ENCODE results near the gene CTNNA3. TPM values are rescaled to one million over a fixed set of nuclear protein-coding genes. Genes with fewer than 3 reads are reported as not detected.
"Not testable (repeated sequence)": the region's sequence is repeated elsewhere in the genome, so short reads cannot be mapped to it uniquely, and the experiment has no call there.

The CTNNA3 gene
- total RNA-seq, 2 experiments from 2014 or later: 0.30 TPM; not detected in 1

DNA sequence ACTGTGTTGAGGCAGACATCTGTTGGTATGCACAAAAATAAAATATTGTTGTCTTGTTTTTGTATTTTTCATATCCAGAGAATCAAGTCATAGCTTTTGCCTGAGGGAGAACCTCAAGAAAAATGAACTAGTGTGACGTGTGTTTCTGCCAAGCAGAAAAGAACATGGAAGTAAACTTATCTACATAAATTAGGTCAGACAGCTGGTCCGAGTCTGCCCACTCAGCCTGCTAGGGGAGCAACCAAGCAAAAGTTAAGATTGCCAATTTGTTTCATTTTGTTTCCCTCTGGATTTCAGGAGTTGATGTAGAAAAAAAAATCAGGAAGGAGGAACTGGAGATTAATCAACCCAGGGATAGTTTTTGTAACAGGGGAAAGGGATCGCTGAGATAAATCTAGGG lies 1342.6 kb downstream of the CTNNA3 start:
- DNase-seq: no peak
- ATAC-seq: no peak
- CTCF ChIA-PET: no interaction called here
- H3K27ac Mint-ChIP-seq: no peak overlapping the region
- H3K4me1 Mint-ChIP-seq: no peaks in the 10 kb centered on the region
- intact Hi-C loops (cut with DNase I, micrococcal nuclease): no loop called here
- H3K27me3 Mint-ChIP-seq: no peaks in the 10 kb centered on the region
- H3K36me3 Mint-ChIP-seq (ENCODE audit: low read depth): no peaks in the 10 kb centered on the region
- H3K4me3 Mint-ChIP-seq: no peak overlapping the region
- POLR2A ChIA-PET: no interaction called here
- peaks cover 5% of the 10 kb centered on the region for H3K9me3 Mint-ChIP-seq (ENCODE audit: low read depth)

DNA sequence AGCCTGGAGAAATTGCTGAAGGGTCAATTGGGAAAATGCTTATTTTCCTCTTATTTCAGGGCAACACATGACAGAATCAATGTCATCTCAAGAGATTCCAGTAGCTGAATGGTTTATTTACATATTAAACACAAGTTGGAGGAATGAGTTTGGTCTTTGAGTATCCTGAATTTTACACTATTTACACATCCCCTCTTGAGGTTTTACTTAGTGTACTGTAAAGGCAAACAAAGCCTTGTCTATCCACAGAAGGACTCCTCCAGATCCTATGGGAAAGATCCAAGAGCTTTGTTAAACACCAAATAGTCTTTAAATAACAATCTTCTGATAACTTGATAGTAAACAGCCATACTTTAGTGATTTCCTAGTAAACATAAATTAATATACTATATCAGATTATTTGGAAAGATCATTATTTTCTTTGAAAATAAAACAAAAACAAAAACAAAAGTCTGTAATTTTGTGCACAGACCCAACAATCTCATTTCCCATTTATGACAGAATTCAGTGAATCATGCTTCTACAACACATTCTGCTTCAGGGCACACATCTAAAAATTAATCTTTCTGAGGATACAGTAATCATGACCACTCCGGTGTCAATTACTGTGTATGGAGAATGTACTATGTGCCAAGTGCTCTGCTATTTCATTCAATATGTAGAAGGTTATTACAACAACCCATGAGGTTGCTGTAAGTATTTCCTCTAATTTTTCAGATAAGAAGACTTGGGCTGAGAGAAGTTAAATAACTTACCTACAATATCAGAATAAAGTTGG lies 1345.2 kb downstream of the CTNNA3 start:
- ChIA-PET POLR2A (no interaction called here), CTCF (no interaction called here)
- intact Hi-C loops (cut with DNase I, micrococcal nuclease): no loop called here
- Mint-ChIP-seq H3K4me1 (no peaks in the 10 kb centered on the region), H3K27me3 (no peaks in the 10 kb centered on the region), H3K4me3 (no peak overlapping the region), H3K36me3 (ENCODE audit: low read depth) (no peaks in the 10 kb centered on the region), H3K27ac (no peak overlapping the region), H3K9me3 (ENCODE audit: low read depth) (peaks cover 5% of the 10 kb centered on the region)
- no peak for ATAC-seq
- no peak for DNase-seq

DNA sequence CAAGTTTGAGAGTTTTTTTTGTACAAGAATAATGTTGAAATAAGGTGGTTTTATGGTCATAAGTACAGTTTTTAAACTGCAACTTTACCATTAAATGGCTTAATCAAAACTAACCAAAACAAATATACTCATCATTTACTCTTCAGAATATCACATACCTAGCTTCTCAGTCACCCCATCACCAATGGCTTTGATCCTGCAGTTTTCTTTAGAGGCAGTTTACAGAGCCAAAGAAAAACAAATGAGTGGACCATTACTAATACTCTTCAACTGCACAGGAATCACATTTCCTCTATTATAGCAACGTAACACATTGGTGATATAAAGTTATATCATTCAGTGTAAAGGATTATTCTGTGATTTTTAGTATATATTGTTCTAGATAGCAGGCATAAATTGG lies 1346.3 kb downstream of the CTNNA3 start:
- ATAC-seq: no peak
- POLR2A ChIA-PET: no interaction called here
- CTCF ChIA-PET: no interaction called here
- H3K4me3 Mint-ChIP-seq: no peak overlapping the region
- H3K9me3 Mint-ChIP-seq (ENCODE audit: low read depth): peaks cover 5% of the 10 kb centered on the region
- no peaks in the 10 kb centered on the region for H3K4me1 Mint-ChIP-seq
- no peak overlapping the region for H3K27ac Mint-ChIP-seq
- no peaks in the 10 kb centered on the region for H3K27me3 Mint-ChIP-seq
- no peaks in the 10 kb centered on the region for H3K36me3 Mint-ChIP-seq (ENCODE audit: low read depth)
- intact Hi-C loops (cut with DNase I, micrococcal nuclease): no loop called here
- no peak for DNase-seq

DNA sequence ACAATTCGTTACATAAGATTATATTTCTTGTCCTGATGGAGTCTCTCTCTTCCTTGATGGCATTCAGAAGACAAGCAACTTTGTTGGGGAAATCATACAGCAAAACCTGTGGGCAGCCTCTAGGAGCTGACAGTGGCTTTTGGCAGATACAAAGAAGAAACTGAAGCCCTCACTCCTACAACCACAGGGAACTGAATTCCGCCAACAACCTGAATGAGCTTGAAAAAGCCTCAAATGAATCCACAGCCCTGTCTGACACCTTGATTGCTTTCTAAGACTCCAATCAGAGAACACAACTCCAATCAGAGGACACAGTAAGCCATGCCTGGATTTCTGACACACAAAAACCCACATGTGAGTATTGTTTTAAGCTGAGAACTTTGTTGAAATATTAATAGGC lies 1346.9 kb downstream of the CTNNA3 start:
- DNase-seq (no peak), ATAC-seq (no peak)
- no peak overlapping the region for H3K27ac Mint-ChIP-seq
- peaks cover 5% of the 10 kb centered on the region for H3K9me3 Mint-ChIP-seq (ENCODE audit: low read depth)
- H3K4me1 Mint-ChIP-seq: no peaks in the 10 kb centered on the region
- ChIA-PET CTCF (no interaction called here), POLR2A (no interaction called here)
- H3K27me3 Mint-ChIP-seq: no peaks in the 10 kb centered on the region
- intact Hi-C loops (cut with DNase I, micrococcal nuclease): no loop called here
- H3K36me3 Mint-ChIP-seq (ENCODE audit: low read depth): no peaks in the 10 kb centered on the region
- H3K4me3 Mint-ChIP-seq: no peak overlapping the region

DNA sequence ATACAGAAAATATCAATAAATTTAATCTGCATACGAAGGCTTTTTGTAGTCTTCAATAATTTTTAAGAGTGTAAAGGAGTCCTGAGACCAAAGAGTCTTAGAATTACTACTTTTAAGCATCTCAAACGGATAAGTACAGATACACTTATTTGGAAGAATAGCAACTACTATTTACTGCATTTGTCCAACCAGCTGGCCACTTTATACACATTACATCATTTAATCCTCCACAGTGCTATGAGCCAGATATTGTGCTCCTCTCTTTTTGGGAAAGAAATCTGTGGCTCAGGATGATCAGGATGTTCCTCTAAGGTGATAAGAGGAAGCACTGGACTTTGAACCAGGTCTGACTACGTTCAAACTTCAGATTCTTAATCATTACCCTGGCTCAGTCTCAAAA lies 1358.8 kb downstream of the CTNNA3 start:
- ATAC-seq: no peak
- H3K36me3 Mint-ChIP-seq (ENCODE audit: low read depth): no peaks in the 10 kb centered on the region
- H3K4me1 Mint-ChIP-seq: no peaks in the 10 kb centered on the region
- no peak overlapping the region for H3K4me3 Mint-ChIP-seq
- H3K9me3 Mint-ChIP-seq (ENCODE audit: low read depth): peaks cover 7% of the 10 kb centered on the region
- ChIA-PET POLR2A (no interaction called here), CTCF (no interaction called here)
- intact Hi-C loops (cut with DNase I, micrococcal nuclease): no loop called here
- H3K27me3 Mint-ChIP-seq: no peaks in the 10 kb centered on the region
- DNase-seq: no peak
- no peak overlapping the region for H3K27ac Mint-ChIP-seq

DNA sequence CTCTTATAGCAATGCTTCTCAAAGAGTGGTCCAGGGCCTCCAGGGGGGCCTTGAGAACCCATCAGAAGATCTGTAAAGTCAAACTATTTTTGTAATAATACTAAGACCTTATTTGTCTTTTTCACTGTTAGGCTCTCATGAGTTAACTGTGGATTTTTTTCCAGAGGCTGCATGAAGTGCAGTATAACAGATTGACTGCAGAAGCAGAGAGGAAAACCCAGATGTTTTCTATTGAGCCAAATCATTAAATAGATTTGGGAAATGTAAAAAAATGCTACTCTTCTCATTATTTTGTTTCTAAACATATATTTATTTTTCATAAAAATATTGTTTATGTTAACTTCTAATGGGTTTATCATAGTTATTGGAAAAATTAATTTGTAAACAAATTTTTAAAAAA lies 1359.2 kb downstream of the CTNNA3 start:
- peaks cover 7% of the 10 kb centered on the region for H3K9me3 Mint-ChIP-seq (ENCODE audit: low read depth)

DNA sequence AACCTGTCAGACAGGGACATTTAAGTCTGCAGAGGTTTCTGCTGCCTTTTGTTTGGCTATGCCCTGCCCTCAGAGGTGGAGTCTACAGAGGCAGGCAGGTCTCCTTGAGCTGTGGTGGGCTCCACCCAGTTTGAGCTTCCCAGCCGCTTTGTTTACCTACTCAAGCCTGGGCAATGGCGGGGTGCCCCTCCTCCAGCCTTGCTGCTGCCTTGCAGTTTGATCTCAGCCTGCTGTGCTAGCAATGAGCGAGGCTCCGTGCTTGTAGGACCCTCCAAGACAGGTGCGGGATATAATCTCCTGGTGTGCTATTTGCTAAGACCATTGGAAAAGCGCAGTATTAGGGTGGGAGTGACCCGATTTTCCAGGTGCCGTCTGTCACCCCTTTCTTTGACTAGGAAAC lies 1360.2 kb downstream of the CTNNA3 start:
- H3K27me3 Mint-ChIP-seq; CTCF ChIA-PET; ATAC-seq; H3K9me3 Mint-ChIP-seq (ENCODE audit: low read depth); H3K4me3 Mint-ChIP-seq; intact Hi-C loops (cut with DNase I, micrococcal nuclease); H3K36me3 Mint-ChIP-seq (ENCODE audit: low read depth); H3K27ac Mint-ChIP-seq; DNase-seq; H3K4me1 Mint-ChIP-seq; POLR2A ChIA-PET: not testable (repeated sequence)

More for the DNA sequence above, 1359.2 kb downstream of the CTNNA3 start:
- no peak for DNase-seq
- Mint-ChIP-seq H3K4me1 (no peaks in the 10 kb centered on the region), H3K27ac (no peak overlapping the region), H3K36me3 (ENCODE audit: low read depth) (no peaks in the 10 kb centered on the region), H3K4me3 (no peak overlapping the region), H3K27me3 (no peaks in the 10 kb centered on the region)
- ATAC-seq: no peak
- intact Hi-C loops (cut with DNase I, micrococcal nuclease): no loop called here
- ChIA-PET CTCF (no interaction called here), POLR2A (no interaction called here)

DNA sequence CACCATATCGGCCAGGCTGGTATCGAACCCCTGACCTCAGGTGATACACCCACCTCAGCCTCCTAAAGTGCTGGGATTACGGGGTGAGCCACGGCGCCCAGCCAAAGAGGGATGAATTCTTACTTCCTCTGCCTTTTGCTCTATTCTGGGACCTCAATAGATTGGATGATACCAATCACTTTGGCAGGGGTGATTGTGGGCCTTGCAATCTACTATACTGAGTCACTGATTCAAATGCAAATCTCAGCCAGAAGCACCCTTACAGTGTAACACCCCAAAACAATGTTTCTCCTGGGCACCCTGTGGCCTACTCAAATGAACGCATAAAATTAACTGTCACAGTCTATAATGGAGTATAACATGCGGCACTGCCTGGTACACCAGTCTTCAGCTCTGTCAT lies 1366.8 kb downstream of the CTNNA3 start:
- Mint-ChIP-seq H3K4me1 (no peaks in the 10 kb centered on the region), H3K4me3 (no peak overlapping the region), H3K27ac (no peak overlapping the region), H3K36me3 (ENCODE audit: low read depth) (no peaks in the 10 kb centered on the region), H3K27me3 (no peaks in the 10 kb centered on the region), H3K9me3 (ENCODE audit: low read depth) (no peaks in the 10 kb centered on the region)
- no peak for ATAC-seq
- ChIA-PET CTCF (no interaction called here), POLR2A (no interaction called here)
- intact Hi-C loops (cut with DNase I, micrococcal nuclease): no loop called here
- DNase-seq: no peak

DNA sequence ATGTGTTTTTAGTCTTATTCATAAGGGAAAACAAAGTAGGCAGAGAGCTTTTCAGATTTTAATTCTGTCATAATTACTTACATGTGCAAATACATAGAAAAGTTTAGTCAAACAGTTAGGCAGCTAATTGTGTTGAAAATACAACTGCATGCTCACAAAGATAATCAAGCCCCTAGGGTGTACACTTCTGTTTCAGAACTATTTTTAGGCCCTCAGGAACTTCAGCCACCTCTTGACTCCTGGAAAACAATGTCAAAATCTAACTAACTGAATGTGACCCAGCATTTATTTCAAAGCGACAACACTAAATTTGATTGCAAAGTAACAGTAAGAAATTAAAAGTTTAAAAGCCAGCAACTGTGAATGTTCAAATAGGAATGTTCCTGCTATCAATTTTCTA lies 1369.1 kb downstream of the CTNNA3 start:
- intact Hi-C loops (cut with DNase I, micrococcal nuclease): no loop called here
- ATAC-seq (no peak), DNase-seq (no peak)
- no peak overlapping the region for H3K4me3 Mint-ChIP-seq
- no peaks in the 10 kb centered on the region for H3K36me3 Mint-ChIP-seq (ENCODE audit: low read depth)
- no peaks in the 10 kb centered on the region for H3K27me3 Mint-ChIP-seq
- CTCF ChIA-PET: no interaction called here
- no peak overlapping the region for H3K27ac Mint-ChIP-seq
- H3K9me3 Mint-ChIP-seq (ENCODE audit: low read depth): no peaks in the 10 kb centered on the region
- POLR2A ChIA-PET: no interaction called here
- no peaks in the 10 kb centered on the region for H3K4me1 Mint-ChIP-seq

DNA sequence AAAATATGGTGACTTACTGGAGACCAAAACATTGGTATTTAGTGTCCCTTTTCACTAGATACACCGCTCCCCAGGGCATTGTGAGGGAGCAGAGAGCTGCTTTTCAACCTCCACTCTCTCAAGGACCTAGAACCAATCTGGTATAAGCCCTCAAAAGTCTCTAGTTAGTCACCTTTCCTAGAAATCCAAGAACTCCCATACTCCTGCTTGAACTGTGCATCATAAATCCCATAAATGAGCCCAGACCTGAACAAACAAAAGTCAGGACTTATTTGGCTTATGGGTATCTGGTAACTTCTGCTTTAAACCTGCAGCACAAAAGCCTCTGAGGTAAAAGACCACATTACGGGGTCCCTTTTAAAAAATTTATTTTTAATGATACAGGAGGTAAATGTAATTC lies 1373.2 kb downstream of the CTNNA3 start:
- ChIA-PET CTCF (no interaction called here), POLR2A (no interaction called here)
- intact Hi-C loops (cut with DNase I, micrococcal nuclease): no loop called here
- no peaks in the 10 kb centered on the region for H3K4me1 Mint-ChIP-seq
- H3K27me3 Mint-ChIP-seq: no peaks in the 10 kb centered on the region
- no peak overlapping the region for H3K4me3 Mint-ChIP-seq
- DNase-seq (no peak), ATAC-seq (no peak)
- H3K36me3 Mint-ChIP-seq (ENCODE audit: low read depth): no peaks in the 10 kb centered on the region
- no peak overlapping the region for H3K27ac Mint-ChIP-seq
- no peaks in the 10 kb centered on the region for H3K9me3 Mint-ChIP-seq (ENCODE audit: low read depth)

DNA sequence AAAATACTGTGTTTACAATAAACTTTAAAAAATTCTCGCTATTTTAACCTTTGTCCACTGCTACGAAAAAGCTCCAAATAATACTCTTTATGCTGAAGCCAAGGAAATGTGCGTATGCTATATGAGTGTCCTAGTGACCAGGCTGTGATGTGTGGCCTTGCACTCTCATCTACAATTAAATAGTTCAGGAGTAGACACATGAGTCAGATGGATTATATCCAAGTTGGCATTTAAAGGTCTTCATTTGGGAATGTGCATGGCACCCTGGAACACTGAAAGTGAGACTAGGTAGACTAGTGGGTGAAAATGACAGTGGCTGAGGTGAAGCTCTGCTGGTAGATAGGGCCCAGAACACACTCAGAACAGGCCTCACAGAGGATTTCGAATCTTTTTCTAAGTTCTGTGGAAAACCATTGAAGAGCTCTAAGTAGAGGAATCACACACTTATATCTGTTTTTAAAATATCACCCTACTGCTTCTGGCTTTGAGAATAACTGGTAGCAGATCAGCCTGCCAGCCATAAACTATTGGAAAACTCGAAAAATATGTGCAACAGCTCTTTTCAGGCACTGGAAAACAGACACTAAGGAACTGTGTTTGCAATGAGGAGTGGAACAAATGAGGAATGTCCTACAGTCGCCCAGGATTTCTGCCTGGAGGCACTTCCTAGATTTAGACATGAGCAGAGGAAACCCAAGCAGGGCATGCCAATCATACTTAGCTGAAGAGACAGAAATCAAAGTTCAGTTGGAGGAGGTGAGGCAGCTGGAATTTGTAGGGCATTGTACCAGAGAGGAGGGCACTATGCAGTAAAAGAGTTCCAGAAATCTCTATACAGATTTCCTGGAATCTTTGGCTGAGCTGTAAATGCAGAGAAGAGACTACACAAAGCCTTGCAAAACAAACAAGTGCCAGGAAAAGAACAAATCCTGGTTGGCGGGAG lies 1374.0 kb downstream of the CTNNA3 start:
- ATAC-seq (no peak), DNase-seq (no peak)
- H3K27ac Mint-ChIP-seq: no peak overlapping the region
- H3K4me3 Mint-ChIP-seq: no peak overlapping the region
- ChIA-PET POLR2A (no interaction called here), CTCF (no interaction called here)
- H3K4me1 Mint-ChIP-seq: no peaks in the 10 kb centered on the region
- H3K27me3 Mint-ChIP-seq: no peaks in the 10 kb centered on the region
- H3K9me3 Mint-ChIP-seq (ENCODE audit: low read depth): no peaks in the 10 kb centered on the region
- no peaks in the 10 kb centered on the region for H3K36me3 Mint-ChIP-seq (ENCODE audit: low read depth)
- intact Hi-C loops (cut with DNase I, micrococcal nuclease): no loop called here

DNA sequence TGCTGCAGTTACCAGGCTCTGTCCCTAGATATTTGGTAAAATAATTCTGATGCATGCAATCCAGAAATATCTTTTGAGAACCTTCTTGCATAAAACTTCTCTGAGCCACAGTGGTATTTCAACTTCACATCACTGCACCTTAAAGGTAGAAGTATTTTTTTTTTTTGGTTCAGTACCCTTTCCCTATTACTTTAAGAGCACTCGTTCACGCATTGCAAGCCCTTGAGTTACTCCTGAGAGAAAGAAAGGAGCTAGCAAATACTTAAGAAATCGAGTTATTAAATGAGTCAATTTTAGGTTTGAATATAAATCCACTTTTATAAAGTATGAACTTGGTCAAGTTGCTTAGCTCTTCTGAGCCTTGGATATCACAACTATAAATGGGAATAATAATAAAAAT lies 1377.2 kb downstream of the CTNNA3 start:
- Mint-ChIP-seq H3K27ac (no peak overlapping the region), H3K9me3 (ENCODE audit: low read depth) (no peaks in the 10 kb centered on the region), H3K36me3 (ENCODE audit: low read depth) (no peaks in the 10 kb centered on the region), H3K4me3 (no peak overlapping the region), H3K4me1 (no peaks in the 10 kb centered on the region), H3K27me3 (no peaks in the 10 kb centered on the region)
- ChIA-PET CTCF (no interaction called here), POLR2A (no interaction called here)
- no peak for DNase-seq
- intact Hi-C loops (cut with DNase I, micrococcal nuclease): no loop called here
- ATAC-seq: no peak

Data from activated CD4-positive, alpha-beta T cell treated with anti-CD3 and anti-CD28 coated beads for 36 hours (primary cell).